ENCODE measurements around the gene TMC3. TPM values are rescaled to one million over a fixed set of nuclear protein-coding genes. Genes with fewer than 3 reads are reported as not detected.

TMC3 gene
- total RNA-seq, 2 experiments from 2014 or later, result not detected

DNA sequence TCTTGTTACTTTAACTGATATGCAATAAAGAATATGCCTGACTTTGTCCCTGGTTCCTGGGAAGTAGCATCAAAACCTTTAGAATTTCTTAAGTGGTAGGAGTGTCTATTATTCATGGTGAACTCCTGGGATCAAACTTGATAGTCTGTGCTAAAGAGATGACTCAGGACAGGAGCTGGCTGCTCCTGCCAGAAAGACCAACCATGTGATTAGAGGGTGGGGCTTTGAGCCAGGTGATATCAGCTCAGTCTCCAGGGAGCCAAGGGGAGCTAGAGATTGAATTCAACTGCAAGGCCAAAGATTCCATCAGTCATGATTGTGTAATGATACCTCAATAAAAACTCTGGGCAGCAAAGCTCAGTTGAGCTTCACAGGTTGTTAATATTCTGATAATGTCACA lies 20.6 kb upstream of the TMC3 start:
- intact Hi-C loops (cut with DNase I, micrococcal nuclease), result no loop called here
- Histone ChIP-seq H3K36me3 (ENCODE audit: insufficient read depth, low read length) (no peaks in the 10 kb centered on the region), H3K4me1 (ENCODE audit: insufficient read depth, low read length) (no peaks in the 10 kb centered on the region), H3K4me3 (ENCODE audit: low read length) (no peak overlapping the region), H3K27me3 (ENCODE audit: control insufficient read depth in 1 of 2, insufficient read depth in 2 of 2, low read length in 2 of 2) (no peaks in the 10 kb centered on the region), H3K27ac (ENCODE audit: low read depth in 1 of 2, low read length in 2 of 2) (no peak overlapping the region), H3K9me3 (ENCODE audit: control insufficient read depth in 1 of 2, insufficient read depth in 1 of 2, low read length in 2 of 2) (no peaks in the 10 kb centered on the region)
- no peak overlapping the region for H3K4me3 Mint-ChIP-seq
- TF ChIP-seq, protein P1, sequence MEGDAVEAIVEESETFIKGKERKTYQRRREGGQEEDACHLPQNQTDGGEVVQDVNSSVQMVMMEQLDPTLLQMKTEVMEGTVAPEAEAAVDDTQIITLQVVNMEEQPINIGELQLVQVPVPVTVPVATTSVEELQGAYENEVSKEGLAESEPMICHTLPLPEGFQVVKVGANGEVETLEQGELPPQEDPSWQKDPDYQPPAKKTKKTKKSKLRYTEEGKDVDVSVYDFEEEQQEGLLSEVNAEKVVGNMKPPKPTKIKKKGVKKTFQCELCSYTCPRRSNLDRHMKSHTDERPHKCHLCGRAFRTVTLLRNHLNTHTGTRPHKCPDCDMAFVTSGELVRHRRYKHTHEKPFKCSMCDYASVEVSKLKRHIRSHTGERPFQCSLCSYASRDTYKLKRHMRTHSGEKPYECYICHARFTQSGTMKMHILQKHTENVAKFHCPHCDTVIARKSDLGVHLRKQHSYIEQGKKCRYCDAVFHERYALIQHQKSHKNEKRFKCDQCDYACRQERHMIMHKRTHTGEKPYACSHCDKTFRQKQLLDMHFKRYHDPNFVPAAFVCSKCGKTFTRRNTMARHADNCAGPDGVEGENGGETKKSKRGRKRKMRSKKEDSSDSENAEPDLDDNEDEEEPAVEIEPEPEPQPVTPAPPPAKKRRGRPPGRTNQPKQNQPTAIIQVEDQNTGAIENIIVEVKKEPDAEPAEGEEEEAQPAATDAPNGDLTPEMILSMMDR (IDR thresholded peaks at IDR 0.05), result no peak
- no peak overlapping the region for H3K27ac Mint-ChIP-seq
- CTCF ChIA-PET, result interaction anchor here (1.5 to 2.3 kb wide), 2 partner anchors 120 to 128 kb away, joined by 6 to 9 read pairs; no protein-coding TSS in a partner anchor
- no peaks in the 10 kb centered on the region for H3K36me3 Mint-ChIP-seq (ENCODE audit: low read depth)
- no peaks in the 10 kb centered on the region for H3K4me1 Mint-ChIP-seq (ENCODE audit: low read depth)
- ATAC-seq (ENCODE audit: poor library complexity) (no peak), DNase-seq (no peak)
- H3K27me3 Mint-ChIP-seq, result no peaks in the 10 kb centered on the region
- H3K9me3 Mint-ChIP-seq, result no peaks in the 10 kb centered on the region
- POLR2A ChIA-PET, result no interaction called here

- TF ChIP-seq, protein P1 (IDR thresholded peaks at IDR 0.05), result no peak
- Histone ChIP-seq H3K9me3 (ENCODE audit: control insufficient read depth in 1 of 2, insufficient read depth in 1 of 2, low read length in 2 of 2) (no peaks in the 10 kb centered on the region), H3K4me3 (ENCODE audit: low read length) (no peak overlapping the region), H3K4me1 (ENCODE audit: insufficient read depth, low read length) (no peaks in the 10 kb centered on the region), H3K27me3 (ENCODE audit: control insufficient read depth in 1 of 2, insufficient read depth in 2 of 2, low read length in 2 of 2) (no peaks in the 10 kb centered on the region), H3K36me3 (ENCODE audit: insufficient read depth, low read length) (no peaks in the 10 kb centered on the region), H3K27ac (ENCODE audit: low read depth in 1 of 2, low read length in 2 of 2) (no peak overlapping the region)
- CTCF ChIA-PET, result no interaction called here
- Mint-ChIP-seq H3K27me3 (no peaks in the 10 kb centered on the region), H3K36me3 (ENCODE audit: low read depth) (no peaks in the 10 kb centered on the region), H3K4me3 (no peak overlapping the region), H3K27ac (no peak overlapping the region), H3K9me3 (no peaks in the 10 kb centered on the region), H3K4me1 (ENCODE audit: low read depth) (no peaks in the 10 kb centered on the region)
- intact Hi-C loops (cut with DNase I, micrococcal nuclease), result no loop called here
- POLR2A ChIA-PET, result no interaction called here
- ATAC-seq (ENCODE audit: poor library complexity) (no peak), DNase-seq (no peak)
These were observed 17.6 kb upstream of the TMC3 start for GRCh38 chr15:81391657-81392056.

GRCh38 chr15:81388436-81388770 lies 14.4 kb upstream of the TMC3 start:
- no peaks in the 10 kb centered on the region for H3K9me3 ChIP-seq (ENCODE audit: control insufficient read depth in 1 of 2, insufficient read depth in 1 of 2, low read length in 2 of 2)
- no peaks in the 10 kb centered on the region for H3K27me3 Mint-ChIP-seq
- no peak overlapping the region for H3K27ac ChIP-seq (ENCODE audit: low read depth in 1 of 2, low read length in 2 of 2)
- H3K9me3 Mint-ChIP-seq, result no peaks in the 10 kb centered on the region
- ATAC-seq (ENCODE audit: poor library complexity) (no peak), DNase-seq (no peak)
- H3K36me3 Mint-ChIP-seq (ENCODE audit: low read depth), result no peaks in the 10 kb centered on the region
- peaks cover 8% of the 10 kb centered on the region for H3K4me1 Mint-ChIP-seq (ENCODE audit: low read depth)
- no peak overlapping the region for H3K4me3 ChIP-seq (ENCODE audit: low read length)
- no peak overlapping the region for H3K27ac Mint-ChIP-seq
- POLR2A ChIA-PET, result no interaction called here
- H3K4me3 Mint-ChIP-seq, result no peak overlapping the region
- no peaks in the 10 kb centered on the region for H3K36me3 ChIP-seq (ENCODE audit: insufficient read depth, low read length)
- TF ChIP-seq, protein P1 (IDR thresholded peaks at IDR 0.05), result no peak
- H3K27me3 ChIP-seq (ENCODE audit: control insufficient read depth in 1 of 2, insufficient read depth in 2 of 2, low read length in 2 of 2), result no peaks in the 10 kb centered on the region
- CTCF ChIA-PET, result no interaction called here
- no peaks in the 10 kb centered on the region for H3K4me1 ChIP-seq (ENCODE audit: insufficient read depth, low read length)
- intact Hi-C loops (cut with DNase I, micrococcal nuclease), result no loop called here

Measured in CD4-positive, alpha-beta T cell (primary cell).